Measurements from ENCODE around the gene BMPER.
A peak's percentile ranks its signal among the peaks of the same experiment; 100 is the strongest.
"Not testable (repeated sequence)": the region's sequence is repeated elsewhere in the genome, so short reads cannot be mapped to it uniquely, and the experiment has no call there.

Gene BMPER

DNA sequence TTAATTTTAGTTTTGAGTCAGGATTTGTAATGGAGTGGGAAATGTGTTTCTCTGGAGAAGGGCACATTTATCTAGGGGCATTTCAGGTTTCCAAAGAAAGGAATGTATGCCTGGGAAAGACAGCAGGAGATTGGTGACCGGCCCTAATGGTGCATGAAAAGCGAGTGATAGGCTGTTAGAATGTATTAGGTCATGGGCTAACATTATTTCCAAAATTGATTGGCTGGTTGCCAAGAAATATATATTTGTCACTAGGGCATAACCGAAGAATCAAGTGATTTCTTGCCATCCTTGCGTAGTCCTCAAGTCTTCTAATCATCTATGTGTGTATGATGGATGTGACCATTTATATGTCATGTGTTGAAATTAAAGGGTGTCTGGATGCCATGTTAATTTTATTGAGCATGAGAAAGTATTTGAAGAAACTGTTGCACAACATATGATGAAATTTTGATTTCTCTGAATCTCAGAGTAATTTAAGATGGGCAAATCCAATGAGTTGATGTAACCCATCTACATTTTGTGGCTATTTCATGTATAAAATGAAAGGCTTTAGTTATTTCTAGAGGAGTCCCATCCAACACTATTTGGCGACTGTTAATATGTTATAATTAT lies 248.4 kb downstream of the BMPER start:
- no peak for TF ChIP-seq POLR2A (IDR thresholded peaks at IDR 0.05; ENCODE audit: low read depth, low read length)
- DNase-seq (ENCODE audit: insufficient read length, low spot score) = no peak
- FAIRE-seq = no peak

DNA sequence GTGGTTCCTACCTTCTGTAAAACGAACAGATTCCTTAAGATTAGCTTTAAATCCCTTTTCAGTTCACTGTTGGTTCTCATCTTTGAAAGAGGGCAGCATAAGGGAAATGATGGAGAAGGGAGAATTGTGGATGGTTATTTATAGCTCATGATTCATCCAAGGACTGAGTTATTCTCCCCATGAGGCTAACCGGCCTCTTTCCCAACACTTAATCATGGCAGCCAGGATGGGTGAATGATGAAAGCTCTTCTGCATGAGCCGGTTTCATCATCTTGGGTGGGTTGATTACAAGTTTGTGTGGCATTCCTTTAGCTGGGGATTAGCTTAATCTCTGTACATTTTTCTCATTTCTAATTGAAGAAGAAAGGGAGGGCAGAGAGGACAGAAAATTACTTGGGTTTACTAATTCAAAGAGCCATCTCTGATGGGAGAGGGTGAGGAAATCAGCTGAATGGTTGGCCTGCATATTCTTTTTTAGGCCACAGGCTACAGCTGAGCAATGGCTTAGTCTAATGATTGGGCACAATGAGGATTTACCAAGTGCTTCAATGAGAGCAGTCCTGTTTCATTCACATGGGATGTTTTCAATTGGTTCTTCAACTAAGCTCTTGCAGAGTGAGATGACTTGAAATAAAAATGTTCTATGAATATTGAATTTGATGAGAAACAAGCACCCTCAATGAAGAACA lies 250.0 kb downstream of the BMPER start:
- FAIRE-seq = peak; percentile 30
- TF ChIP-seq POLR2A (IDR thresholded peaks at IDR 0.05; ENCODE audit: low read depth, low read length) = no peak
- peak; percentile 57 for DNase-seq (ENCODE audit: insufficient read length, low spot score)

DNA sequence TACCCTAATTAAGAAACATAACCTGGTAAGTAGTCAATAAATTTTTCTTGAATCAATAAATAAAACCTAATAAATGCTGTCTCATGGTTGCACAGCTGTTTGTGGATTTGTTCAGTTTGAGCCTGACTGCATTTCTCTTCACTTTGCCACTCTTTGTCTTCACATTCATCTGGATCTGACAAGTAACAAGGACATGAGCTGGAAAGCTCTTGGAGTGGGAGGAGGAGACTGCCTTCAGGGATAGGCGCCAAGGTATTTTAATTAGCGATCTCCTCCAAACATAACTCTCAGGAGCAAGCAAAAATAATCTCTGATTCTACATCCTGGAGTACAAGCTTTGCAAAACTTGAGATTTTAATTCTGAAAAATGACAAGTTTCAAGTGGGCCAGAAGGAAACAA lies 251.0 kb downstream of the BMPER start:
- no peak for TF ChIP-seq POLR2A (IDR thresholded peaks at IDR 0.05; ENCODE audit: low read depth, low read length)
- DNase-seq (ENCODE audit: insufficient read length, low spot score) (no peak), FAIRE-seq (no peak)

DNA sequence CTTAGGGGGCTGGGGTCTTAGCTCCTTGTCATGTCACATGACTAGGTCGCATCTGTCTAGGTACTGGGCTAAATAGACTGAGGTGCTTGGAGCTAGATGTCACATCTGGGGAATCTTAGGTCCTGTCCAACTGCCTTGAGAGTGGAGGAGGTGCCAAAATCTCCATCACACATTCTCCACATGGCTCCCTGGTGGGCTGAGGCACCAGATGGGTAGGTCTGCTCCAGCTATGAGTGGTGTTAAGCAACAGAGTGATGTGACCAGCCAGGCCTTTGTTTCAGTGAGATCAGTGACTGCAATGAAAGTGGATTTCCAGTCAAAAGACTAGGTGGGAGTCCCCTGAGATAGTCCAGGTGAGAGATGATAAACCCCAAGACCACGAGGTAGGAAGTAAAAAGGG lies 251.8 kb downstream of the BMPER start:
- FAIRE-seq = no peak
- no peak for TF ChIP-seq POLR2A (IDR thresholded peaks at IDR 0.05; ENCODE audit: low read depth, low read length)
- DNase-seq (ENCODE audit: insufficient read length, low spot score) = no peak

DNA sequence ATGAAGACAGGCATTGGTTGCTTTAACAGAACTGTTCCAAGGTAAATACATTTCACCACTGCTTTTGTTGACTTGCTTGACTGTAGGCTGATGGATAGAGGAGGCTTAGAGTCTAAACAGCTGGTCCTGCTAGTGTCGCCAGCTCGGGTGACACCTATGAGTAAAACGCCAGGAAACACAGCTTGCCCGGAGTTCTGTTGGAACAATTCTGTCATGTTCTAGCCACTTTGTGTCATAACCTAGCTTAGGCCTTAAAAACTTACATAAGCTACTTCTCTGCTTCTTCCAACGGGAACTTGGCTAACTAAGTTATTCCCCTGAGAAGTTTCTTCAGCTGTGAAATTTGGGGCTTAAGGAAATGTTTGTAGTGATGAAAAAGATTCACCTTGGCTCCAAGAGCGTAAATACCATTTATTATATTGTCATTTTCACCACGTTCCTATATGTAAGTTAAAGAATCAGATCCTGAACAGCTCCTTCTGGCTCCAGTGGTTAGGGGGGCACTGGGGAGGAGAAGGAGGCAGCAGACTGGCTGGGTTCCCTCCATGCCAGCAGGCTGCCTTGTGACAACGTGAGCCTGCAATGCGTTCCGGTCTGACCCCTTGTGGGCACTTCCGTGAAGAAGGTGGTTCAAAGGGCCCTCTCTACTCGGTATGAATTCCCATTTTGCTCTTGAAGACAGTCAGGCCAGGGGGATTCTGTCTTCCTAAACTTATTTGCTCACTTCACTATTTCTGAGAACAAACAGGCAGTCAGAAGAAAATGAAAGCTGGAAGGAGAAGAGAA lies 253.2 kb downstream of the BMPER start:
- no peak for DNase-seq (ENCODE audit: insufficient read length, low spot score)
- no peak for FAIRE-seq
- no peak for TF ChIP-seq POLR2A (IDR thresholded peaks at IDR 0.05; ENCODE audit: low read depth, low read length)

DNA sequence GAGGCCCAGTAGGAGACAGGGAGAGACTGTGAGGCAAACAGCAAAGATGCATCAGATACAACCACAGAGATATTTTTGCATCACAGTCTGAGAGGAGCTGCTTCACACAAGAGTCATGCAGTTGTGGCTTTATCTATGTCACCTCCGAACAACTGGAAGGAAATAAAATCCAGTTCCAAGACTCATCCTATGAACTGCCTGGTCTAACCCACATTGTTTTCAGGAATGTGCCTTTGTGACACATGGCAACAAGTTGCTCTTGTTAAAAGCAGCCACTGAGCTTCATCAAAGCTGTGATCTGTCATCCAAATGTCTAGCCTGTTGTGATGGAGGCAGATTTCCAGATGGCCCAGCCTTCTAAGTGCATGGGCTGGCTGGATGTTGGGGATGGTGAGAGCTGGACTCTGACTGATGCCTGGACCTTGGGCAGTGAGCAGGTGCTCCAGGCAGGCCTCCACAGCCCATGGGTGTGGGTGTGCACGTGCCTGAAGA lies 255.0 kb downstream of the BMPER start:
- FAIRE-seq (no peak), DNase-seq (ENCODE audit: insufficient read length, low spot score) (no peak)
- no peak for TF ChIP-seq POLR2A (IDR thresholded peaks at IDR 0.05; ENCODE audit: low read depth, low read length)

DNA sequence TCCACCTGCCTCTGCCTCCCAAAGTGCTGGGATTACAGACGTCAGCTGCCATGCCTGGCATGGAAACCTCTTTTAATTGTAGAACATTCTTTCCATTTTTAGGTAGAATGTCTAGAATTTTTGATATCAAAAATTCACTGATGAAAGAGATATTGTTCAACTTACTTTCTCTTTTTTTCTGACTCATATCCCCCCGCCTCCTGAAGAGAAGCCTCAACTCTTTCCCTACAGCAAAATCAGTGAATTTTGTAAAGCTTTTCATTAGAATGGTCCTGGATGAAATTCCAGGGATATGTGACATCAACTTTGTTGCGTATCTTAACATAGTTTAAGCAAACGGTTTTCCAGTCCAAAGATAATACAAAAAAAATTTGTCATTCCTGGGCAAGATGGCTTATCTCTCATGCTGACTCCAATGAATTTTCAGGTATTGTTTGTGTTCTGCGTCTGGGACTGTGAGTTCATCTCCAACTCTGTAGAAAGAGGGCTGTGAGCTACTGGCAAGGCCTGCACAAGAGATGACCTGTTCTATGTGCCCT lies 256.8 kb downstream of the BMPER start:
- FAIRE-seq = no peak
- TF ChIP-seq POLR2A (IDR thresholded peaks at IDR 0.05; ENCODE audit: low read depth, low read length) = no peak

DNA sequence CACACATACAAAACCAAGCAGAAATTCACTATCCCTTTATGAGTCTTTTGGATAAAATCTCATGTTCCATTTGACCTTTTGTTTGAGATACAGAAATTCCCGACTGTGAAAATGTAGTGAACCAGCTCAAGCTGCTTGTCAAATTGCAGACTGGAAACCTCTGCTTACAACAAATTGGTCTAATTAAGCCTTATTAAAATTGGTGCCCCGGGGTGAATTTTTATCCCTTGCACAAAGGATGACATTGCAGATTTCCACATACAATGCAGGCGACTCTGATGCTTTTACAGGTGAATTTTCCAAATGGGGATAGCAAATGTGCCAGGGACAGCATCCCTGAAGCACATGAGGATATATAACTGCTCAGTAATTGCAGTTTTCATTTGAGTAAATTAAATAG lies 257.3 kb downstream of the BMPER start:
- no peak for TF ChIP-seq POLR2A (IDR thresholded peaks at IDR 0.05; ENCODE audit: low read depth, low read length)
- FAIRE-seq (no peak), DNase-seq (ENCODE audit: insufficient read length, low spot score) (no peak)

More for the DNA sequence above, 256.8 kb downstream of the BMPER start:
- no peak for DNase-seq (ENCODE audit: insufficient read length, low spot score)

DNA sequence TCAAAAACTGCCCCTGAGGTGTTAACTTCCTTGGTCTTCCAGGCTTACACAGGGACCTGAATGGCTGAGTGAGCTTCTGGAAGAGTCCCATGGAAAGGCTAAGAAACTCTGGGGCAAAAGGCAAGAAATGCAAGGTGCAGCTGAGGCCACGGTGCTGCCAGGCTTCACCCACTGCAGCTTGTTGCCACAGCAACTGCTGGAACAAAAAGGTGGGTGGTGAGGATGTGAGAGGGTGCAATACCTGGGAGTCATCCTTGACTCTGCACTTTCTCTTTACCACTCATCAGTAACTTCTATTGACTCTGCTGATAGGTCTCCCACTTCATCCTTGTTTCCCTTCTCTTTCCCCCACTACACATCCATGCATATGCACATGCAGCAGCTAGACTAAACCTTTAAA lies 258.6 kb downstream of the BMPER start:
- FAIRE-seq (no peak), DNase-seq (ENCODE audit: insufficient read length, low spot score) (no peak)
- TF ChIP-seq POLR2A (IDR thresholded peaks at IDR 0.05; ENCODE audit: low read depth, low read length) = no peak

DNA sequence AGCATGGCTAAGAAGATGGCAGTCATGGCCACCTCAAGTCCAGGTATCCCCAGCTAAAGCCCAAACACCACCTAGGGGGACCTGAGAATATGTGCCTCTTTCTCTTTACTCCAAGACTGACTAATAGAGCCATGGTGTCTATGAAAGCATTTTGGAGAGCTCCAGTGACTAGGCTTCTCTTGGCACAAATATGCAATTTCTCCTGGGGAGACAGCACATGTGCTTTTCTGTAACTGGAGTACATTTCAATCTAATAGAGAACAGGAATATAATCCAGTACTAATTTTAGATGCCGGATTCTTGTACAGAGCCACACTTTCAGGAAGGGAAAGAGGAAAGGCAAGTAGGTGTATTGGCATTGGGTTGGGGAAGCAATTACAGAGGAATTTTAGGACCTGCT lies 260.1 kb downstream of the BMPER start:
- FAIRE-seq = no peak
- TF ChIP-seq POLR2A (IDR thresholded peaks at IDR 0.05; ENCODE audit: low read depth, low read length) = no peak
- no peak for DNase-seq (ENCODE audit: insufficient read length, low spot score)

DNA sequence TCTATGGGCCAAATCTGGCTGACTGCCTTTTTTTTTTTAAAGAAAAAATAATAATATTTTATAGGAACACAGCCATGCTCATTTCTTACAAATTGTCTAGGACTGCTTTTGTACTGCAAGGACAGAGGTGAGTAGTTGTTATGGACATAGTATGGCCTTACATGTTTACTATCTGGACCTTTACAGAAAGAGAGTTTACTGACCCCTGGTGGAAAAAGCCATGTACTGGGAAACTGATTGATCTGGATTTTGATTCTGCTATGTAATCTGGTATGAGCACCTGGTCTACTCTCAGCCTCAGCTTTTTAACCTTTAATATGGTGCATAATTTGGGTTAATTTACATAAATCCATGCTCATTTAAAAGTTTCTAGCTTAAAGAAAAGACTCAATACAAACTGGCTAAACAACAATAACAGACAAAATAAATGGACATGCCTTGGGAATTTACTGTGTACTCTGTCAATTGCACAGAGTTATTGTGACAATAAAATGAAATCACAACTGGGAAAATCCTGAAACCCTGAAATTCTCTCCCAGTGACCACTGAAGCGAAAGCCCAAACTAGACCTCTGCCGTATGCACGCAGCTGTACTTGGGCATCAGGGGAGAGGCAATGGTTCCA lies 260.7 kb downstream of the BMPER start:
- FAIRE-seq (no peak), DNase-seq (ENCODE audit: insufficient read length, low spot score) (peak; percentile 30)
- no peak for TF ChIP-seq POLR2A (IDR thresholded peaks at IDR 0.05; ENCODE audit: low read depth, low read length)

DNA sequence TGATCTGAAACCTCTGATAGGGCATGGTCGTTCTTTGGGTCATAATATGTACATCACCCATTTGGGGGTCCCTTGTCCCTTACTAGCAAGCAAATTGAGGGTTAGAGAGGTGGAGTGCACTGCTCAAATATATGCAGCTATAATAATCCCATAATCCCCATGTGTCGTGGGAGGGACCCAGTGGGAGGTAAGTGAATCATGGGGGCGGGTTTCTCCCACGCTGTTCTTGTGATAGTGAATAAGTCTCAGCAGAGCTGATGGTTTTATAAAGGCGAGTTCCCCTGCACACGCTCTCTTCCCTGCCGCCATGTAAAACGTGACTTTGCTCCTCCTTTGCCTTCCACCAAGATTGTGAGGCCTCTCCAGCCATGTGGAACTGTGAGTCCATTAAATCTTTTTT lies 262.7 kb downstream of the BMPER start:
- no peak for TF ChIP-seq POLR2A (IDR thresholded peaks at IDR 0.05; ENCODE audit: low read depth, low read length)
- FAIRE-seq (no peak), DNase-seq (ENCODE audit: insufficient read length, low spot score) (no peak)

DNA sequence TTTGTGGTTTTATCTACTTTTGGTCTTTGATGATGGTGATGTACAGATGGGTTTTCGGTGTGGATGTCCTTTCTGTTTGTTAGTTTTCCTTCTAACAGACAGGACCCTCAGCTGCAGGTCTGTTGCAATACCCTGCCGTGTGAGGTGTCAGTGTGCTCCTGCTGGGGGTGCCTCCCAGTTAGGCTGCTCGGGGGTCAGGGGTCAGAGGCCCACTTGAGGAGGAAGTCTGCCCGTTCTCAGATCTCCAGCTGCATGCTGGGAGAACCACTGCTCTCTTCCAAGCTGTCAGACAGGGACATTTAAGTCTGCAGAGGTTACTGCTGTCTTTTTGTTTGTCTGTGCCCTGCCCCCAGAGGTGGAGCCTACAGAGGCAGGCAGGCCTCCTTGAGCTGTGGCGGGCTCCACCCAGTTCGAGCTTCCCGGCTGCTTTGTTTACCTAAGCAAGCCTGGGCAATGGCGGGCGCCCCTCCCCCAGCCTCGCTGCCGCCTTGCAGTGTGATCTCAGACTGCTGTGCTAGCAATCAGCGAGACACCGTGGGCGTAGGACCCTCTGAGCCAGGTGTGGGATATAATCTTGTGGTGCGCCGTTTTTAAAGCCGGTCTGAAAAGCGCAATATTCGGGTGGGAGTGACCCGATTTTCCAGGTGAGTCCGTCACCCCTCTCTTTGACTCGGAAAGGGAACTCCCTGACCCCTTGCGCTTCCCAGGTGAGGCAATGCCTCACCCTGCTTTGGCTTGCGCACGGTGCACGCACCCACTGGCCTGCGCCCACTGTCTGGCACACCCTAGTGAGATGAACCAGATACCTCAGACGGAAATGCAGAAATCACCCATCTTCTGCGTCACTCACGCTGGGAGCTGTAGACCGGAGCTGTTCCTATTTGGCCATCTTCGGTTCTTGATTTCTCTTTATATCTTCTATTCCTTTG lies 269.6 kb downstream of the BMPER start:
- FAIRE-seq = not testable (repeated sequence)

More for the DNA sequence above, 269.6 kb downstream of the BMPER start:
- not testable (repeated sequence) for DNase-seq (ENCODE audit: insufficient read length, low spot score)
